SKM-1 (cell line): Measurements from ENCODE around the gene CADM2.

ENCODE experiments used
- DNase-seq: peaks from one replicate; lab custom pipeline; 2025; ENCODE audit not compliant: unreplicated experiment; lab: John Stamatoyannopoulos, UW

CADM2 gene

GRCh38 chr3:85182975-85183752 is 224.4 kb downstream of the CADM2 start:
- DNase-seq, result no peak

- no peak for DNase-seq
Observed at GRCh38 chr3:85185495-85185894, 226.7 kb downstream of the CADM2 start.

GRCh38 chr3:85189731-85190130 is 230.9 kb downstream of the CADM2 start:
- no peak for DNase-seq

GRCh38 chr3:85193565-85193964 is 234.8 kb downstream of the CADM2 start:
- DNase-seq, result no peak

GRCh38 chr3:85208650-85209049 is 249.9 kb downstream of the CADM2 start:
- no peak for DNase-seq

GRCh38 chr3:85210540-85210939 is 251.8 kb downstream of the CADM2 start:
- DNase-seq, result no peak

GRCh38 chr3:85228966-85229365 is 270.2 kb downstream of the CADM2 start:
- no peak for DNase-seq

GRCh38 chr3:85244091-85244490 is 285.3 kb downstream of the CADM2 start:
- no peak for DNase-seq

GRCh38 chr3:85244519-85244918 is 285.7 kb downstream of the CADM2 start:
- no peak for DNase-seq

- DNase-seq, result no peak
Observed at GRCh38 chr3:85251766-85252165, 293.0 kb downstream of the CADM2 start.

GRCh38 chr3:85252686-85253085 is 293.9 kb downstream of the CADM2 start:
- no peak for DNase-seq

- DNase-seq, result no peak
Observed at GRCh38 chr3:85254738-85255137, 295.9 kb downstream of the CADM2 start.

GRCh38 chr3:85255949-85256348 is 297.2 kb downstream of the CADM2 start:
- DNase-seq, result no peak

- no peak for DNase-seq
Observed at GRCh38 chr3:85258326-85258725, 299.5 kb downstream of the CADM2 start.

- DNase-seq, result no peak
Observed at GRCh38 chr3:85258819-85259218, 300.0 kb downstream of the CADM2 start.

GRCh38 chr3:85259748-85260147 is 301.0 kb downstream of the CADM2 start:
- DNase-seq, result no peak

- DNase-seq, result no peak
Observed at GRCh38 chr3:85264381-85264780, 305.6 kb downstream of the CADM2 start.

- DNase-seq, result no peak
Observed at GRCh38 chr3:85270488-85270887, 311.7 kb downstream of the CADM2 start.

- DNase-seq, result no peak
Observed at GRCh38 chr3:85271911-85272310, 313.1 kb downstream of the CADM2 start.

GRCh38 chr3:85288257-85288656 is 329.5 kb downstream of the CADM2 start:
- DNase-seq, result no peak

- no peak for DNase-seq
Observed at GRCh38 chr3:85297291-85297690, 338.5 kb downstream of the CADM2 start.

GRCh38 chr3:85298032-85298431 is 339.2 kb downstream of the CADM2 start:
- no peak for DNase-seq

- DNase-seq, result no peak
Observed at GRCh38 chr3:85303156-85303555, 344.4 kb downstream of the CADM2 start.
